Uterus (tissue), 4 donors: ENCODE measurements around the gene SDCCAG8. TPM values are rescaled to one million over a fixed set of nuclear protein-coding genes. Genes with fewer than 3 reads are reported as not detected.

ENCODE experiments used
- DNase-seq, 2 donors: peaks; one replicate each; pipeline ENCODE4 v3.0.0-alpha.2; 2019 to 2020
- H3K27ac ChIP-seq, 2 donors: fragments of 200-600 bp; sonication (generic); 1 replicate in 1 of 2; 2 replicates in 1 of 2; pipeline ENCODE4 v1.5.1; 2016 to 2018
- H3K27me3 ChIP-seq, 2 donors: fragments of 200-600 bp; sonication (generic); one replicate each; pipeline ENCODE4 v1.5.1; 2018 to 2019; ENCODE audit warnings: control low read depth in 1 of 2
- H3K36me3 ChIP-seq, 2 donors: fragments of 200-600 bp; sonication (generic); one replicate each; pipeline ENCODE4 v1.5.1; 2019; ENCODE audit warnings: control low read depth in 1 of 2
- H3K4me1 ChIP-seq, 2 donors: fragments of 200-600 bp; sonication (generic); one replicate each; pipeline ENCODE4 v1.5.1; 2018 to 2019; ENCODE audit warnings: control low read depth in 1 of 2
- H3K4me3 ChIP-seq, 2 donors: fragments of 200-600 bp; sonication (generic); 1 replicate in 1 of 2; 2 replicates in 1 of 2; pipeline ENCODE4 v1.5.1; 2018 to 2019; ENCODE audit warnings: mild to moderate bottlenecking in 1 of 2
- H3K9me3 ChIP-seq, 2 donors: fragments of 200-600 bp; sonication (generic); one replicate each; pipeline ENCODE4 v1.5.1; 2019; ENCODE audit warnings: control low read depth in 1 of 2
- POLR2A ChIP-seq, 2 donors: fragments of 450-650 bp; IDR thresholded peaks; one replicate each; pipeline ENCODE4 v1.6.1; 2016; ENCODE audit warnings: antibody characterized with exemption in 2 of 2, mild to moderate bottlenecking in 1 of 2, moderate library complexity in 1 of 2
- intact Hi-C: fragments of 100-400 bp; cut with DNase I; formaldehyde crosslinking; loops from one replicate; pipeline ENCODE4 v1.15.1; 2023; ENCODE audit warnings: low total_unique reads
- total RNA-seq, 4 donors: library from RNA; depleted of rRNA in 3 of 4; stranded (reverse); fragments of >200 nt in 3 of 4; gene quantifications; one replicate each; pipeline versions ENCODE4 v1.1.0 to v1.2.4, GENCODE V29; 2014 to 2023
- TF ChIP-seq, protein P1 (sequence below), 4 experiments: fragments of 200-600 bp in 2 of 4; fragments of 450-650 bp in 2 of 4; sonication (generic) in 2 of 4; IDR thresholded peaks; one replicate each; pipeline ENCODE4 v1.5.1; 2016 to 2019; ENCODE audit warnings: antibody characterized with exemption in 4 of 4, mild to moderate bottlenecking in 2 of 4, moderate library complexity in 1 of 4
- donor health status: DM: yes; HTN: yes; CAD: no.

Gene SDCCAG8
- total RNA-seq, 4 donors from 2014 or later, result 19.2 to 54.8 (median 49.7) TPM

DNA sequence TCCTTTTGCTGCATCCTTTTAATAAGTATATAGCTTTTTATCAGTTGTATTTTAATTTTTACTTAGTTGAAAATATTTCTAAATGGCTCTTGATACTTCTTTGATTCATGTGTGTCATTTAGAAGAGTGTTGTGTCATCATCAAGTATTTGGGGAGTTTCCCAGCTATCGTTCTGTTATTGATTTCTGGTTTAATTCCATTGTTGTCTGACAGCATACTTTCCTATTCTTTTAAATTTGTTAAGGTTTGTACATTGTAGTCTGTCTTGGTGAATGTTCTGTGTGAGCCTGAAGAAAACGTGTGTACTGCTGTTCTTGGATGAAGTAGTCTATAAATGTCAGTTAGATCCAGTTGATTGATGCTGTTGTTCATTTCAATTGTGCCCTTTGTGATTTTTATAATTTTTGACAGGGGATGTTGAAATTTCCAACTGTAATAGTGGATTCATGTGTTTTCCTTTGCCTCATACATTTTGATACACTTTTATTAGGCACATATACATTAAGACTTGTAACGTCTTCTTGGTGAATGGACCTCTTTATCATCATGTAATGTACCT lies 24.8 kb downstream of the SDCCAG8 start:
- H3K36me3 ChIP-seq, result no peaks in the 10 kb centered on the region
- no peak for DNase-seq

DNA sequence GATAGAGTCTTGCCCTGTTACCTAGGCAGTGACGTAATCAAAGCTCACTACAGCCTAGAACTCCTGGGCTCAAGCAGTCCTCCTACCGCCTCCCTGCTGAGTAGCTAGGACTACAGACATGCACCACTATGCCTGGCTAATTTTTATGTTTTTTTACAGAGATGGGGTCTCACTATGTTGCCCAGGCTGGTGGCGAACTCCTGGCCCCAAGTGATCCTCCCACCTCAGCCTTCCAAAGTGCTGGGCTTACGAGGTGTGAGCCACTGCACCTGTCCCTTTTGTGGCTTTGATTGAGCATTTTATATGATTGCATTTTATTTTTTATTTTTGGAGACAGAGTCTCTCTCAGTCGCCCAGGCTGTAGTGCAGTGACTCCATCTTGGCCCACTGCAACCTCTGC lies 25.8 kb downstream of the SDCCAG8 start:
- intact Hi-C loops, result no loop called here
- TF ChIP-seq, protein P1, sequence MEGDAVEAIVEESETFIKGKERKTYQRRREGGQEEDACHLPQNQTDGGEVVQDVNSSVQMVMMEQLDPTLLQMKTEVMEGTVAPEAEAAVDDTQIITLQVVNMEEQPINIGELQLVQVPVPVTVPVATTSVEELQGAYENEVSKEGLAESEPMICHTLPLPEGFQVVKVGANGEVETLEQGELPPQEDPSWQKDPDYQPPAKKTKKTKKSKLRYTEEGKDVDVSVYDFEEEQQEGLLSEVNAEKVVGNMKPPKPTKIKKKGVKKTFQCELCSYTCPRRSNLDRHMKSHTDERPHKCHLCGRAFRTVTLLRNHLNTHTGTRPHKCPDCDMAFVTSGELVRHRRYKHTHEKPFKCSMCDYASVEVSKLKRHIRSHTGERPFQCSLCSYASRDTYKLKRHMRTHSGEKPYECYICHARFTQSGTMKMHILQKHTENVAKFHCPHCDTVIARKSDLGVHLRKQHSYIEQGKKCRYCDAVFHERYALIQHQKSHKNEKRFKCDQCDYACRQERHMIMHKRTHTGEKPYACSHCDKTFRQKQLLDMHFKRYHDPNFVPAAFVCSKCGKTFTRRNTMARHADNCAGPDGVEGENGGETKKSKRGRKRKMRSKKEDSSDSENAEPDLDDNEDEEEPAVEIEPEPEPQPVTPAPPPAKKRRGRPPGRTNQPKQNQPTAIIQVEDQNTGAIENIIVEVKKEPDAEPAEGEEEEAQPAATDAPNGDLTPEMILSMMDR (IDR thresholded peaks at IDR 0.05), result no peak
- TF ChIP-seq POLR2A (IDR thresholded peaks at IDR 0.05), result no peak

More for the DNA sequence above, 24.8 kb downstream of the SDCCAG8 start:
- H3K27ac ChIP-seq, result no peak overlapping the region
- intact Hi-C loops, result no loop called here
- no peaks in the 10 kb centered on the region for H3K27me3 ChIP-seq
- H3K9me3 ChIP-seq, result peaks cover 0 to 3% of the 10 kb centered on the region in 2 donors
- no peak overlapping the region for H3K4me3 ChIP-seq
- TF ChIP-seq POLR2A (IDR thresholded peaks at IDR 0.05), result no peak
- H3K4me1 ChIP-seq, result no peaks in the 10 kb centered on the region

DNA sequence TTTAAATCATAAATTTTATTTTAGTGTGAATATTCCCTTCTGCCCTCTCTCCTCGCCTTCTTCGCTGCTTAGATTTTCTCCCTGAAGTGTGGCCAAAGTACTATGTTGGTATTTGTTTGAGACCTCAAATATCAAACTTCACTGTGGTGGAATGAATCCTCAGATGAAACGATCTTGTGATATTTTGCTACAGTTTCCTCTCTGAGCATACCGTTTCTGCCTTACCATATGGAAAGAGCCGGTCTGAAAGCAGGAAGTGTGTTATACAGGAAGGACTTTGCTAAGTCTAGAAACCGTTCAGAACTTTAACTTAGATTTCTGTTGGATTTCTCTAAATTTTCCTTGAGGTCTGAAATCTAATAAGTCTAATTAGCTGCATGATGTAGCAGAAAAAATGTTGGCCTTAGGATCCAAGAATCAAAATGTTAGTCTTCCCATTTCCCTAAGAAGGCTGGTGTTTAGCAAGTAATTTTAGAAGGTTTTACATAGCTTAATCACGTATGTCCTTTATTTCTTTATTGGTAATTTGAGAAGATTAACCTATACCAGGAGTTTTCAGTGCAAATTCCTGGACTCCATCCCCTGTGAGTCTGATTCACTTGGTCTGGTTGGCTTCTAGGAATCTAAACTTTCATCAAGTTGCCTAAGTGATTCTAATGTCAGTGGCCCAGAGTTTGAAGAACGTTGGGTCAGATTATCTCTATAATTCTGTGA lies 30.7 kb downstream of the SDCCAG8 start:
- H3K9me3 ChIP-seq, result peaks cover 0 to 3% of the 10 kb centered on the region in 2 donors
- no peak for DNase-seq
- TF ChIP-seq, protein P1 (IDR thresholded peaks at IDR 0.05), result no peak
- no peak for TF ChIP-seq POLR2A (IDR thresholded peaks at IDR 0.05)
- no peak overlapping the region for H3K4me3 ChIP-seq
- no peaks in the 10 kb centered on the region for H3K4me1 ChIP-seq
- intact Hi-C loops, result no loop called here
- no peaks in the 10 kb centered on the region for H3K36me3 ChIP-seq
- H3K27ac ChIP-seq, result no peak overlapping the region
- no peaks in the 10 kb centered on the region for H3K27me3 ChIP-seq

More for the DNA sequence above, 25.8 kb downstream of the SDCCAG8 start:
- no peak overlapping the region for H3K4me3 ChIP-seq
- peaks cover 0 to 3% of the 10 kb centered on the region in 2 donors for H3K9me3 ChIP-seq
- no peaks in the 10 kb centered on the region for H3K27me3 ChIP-seq
- no peaks in the 10 kb centered on the region for H3K36me3 ChIP-seq
- DNase-seq, result no peak
- H3K4me1 ChIP-seq, result no peaks in the 10 kb centered on the region
- H3K27ac ChIP-seq, result no peak overlapping the region

DNA sequence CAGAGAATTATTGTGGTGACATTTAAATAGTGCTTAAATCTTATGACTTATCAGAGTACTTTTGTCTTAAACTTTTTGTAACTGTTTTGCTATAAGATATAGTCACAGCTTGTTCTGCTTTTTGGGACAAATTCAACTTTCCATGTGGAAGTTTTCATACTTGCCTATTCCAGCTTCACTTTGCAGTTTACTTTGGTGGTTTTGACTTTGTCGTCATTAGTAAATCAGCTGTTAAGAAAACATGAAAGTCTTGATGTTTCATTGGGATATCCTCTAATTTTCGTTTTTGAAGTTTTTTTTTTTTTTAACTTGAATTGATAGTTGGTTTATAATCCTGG lies 31.3 kb downstream of the SDCCAG8 start:
- intact Hi-C loops, result no loop called here
- Histone ChIP-seq H3K36me3 (no peaks in the 10 kb centered on the region), H3K27ac (no peak overlapping the region), H3K4me1 (no peaks in the 10 kb centered on the region), H3K27me3 (no peaks in the 10 kb centered on the region), H3K4me3 (no peak overlapping the region), H3K9me3 (peaks cover 0 to 3% of the 10 kb centered on the region in 2 donors)
- TF ChIP-seq POLR2A (IDR thresholded peaks at IDR 0.05), result no peak
- TF ChIP-seq, protein P1 (IDR thresholded peaks at IDR 0.05), result no peak
- no peak for DNase-seq

DNA sequence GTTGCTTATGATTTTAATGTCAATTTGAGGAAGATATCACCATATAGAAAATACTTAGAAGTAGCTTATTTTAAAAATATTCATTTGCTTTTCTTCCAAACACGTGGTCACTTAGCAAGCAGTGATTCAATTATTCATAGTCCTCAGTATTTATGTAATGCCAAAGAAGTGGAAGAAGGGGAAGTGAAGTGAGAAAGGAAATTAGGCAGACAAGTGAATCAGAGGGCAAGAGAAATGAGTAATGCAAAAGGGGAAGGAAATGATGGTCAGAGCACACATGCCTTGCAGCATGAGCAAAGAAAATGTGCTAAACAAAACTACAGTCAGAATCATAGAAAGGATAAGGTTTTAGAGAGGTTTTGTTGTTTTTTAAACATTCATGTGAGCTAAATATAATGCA lies 31.8 kb downstream of the SDCCAG8 start:
- H3K27me3 ChIP-seq, result no peaks in the 10 kb centered on the region
- intact Hi-C loops, result no loop called here
- H3K9me3 ChIP-seq, result peaks cover 0 to 3% of the 10 kb centered on the region in 2 donors
- no peak for DNase-seq
- no peaks in the 10 kb centered on the region for H3K4me1 ChIP-seq
- TF ChIP-seq, protein P1 (IDR thresholded peaks at IDR 0.05), result no peak
- TF ChIP-seq POLR2A (IDR thresholded peaks at IDR 0.05), result no peak
- H3K36me3 ChIP-seq, result no peaks in the 10 kb centered on the region
- no peak overlapping the region for H3K27ac ChIP-seq
- no peak overlapping the region for H3K4me3 ChIP-seq
